ENCODE data around the gene CAPRIN1.

DNA sequence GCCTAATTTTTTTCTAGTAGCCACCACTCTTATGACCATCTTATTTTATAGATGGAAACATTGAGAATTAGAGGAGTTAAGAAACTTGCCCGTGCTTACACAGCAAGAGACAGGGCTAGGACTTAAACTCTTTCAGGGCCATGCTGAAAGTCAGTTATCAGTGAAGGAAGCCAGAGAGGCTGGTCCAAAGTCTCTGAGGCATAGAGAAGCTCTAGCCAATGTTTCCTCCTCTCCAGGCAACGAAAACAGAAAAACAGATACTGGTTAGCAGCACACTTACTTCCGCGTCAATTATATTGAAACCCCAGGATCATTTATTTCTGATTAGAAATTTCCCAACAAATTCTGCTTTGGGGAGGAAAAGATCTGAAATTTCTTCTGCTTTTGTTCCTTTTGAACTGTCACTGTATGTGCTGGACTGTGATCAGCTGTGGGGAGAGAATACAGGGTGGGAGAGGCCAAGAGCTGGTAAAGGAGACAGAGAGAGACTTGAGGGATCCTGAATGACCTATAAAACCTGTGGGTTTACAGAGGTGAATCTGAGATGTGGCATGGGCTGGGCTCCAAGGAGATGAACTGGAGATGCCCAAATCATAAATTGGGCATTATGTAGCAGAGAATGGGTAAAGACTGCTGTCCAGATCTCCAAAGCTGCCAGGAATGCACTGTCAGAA lies 37.5 kb upstream of the CAPRIN1 start:
- TF ChIP-seq, protein P1, sequence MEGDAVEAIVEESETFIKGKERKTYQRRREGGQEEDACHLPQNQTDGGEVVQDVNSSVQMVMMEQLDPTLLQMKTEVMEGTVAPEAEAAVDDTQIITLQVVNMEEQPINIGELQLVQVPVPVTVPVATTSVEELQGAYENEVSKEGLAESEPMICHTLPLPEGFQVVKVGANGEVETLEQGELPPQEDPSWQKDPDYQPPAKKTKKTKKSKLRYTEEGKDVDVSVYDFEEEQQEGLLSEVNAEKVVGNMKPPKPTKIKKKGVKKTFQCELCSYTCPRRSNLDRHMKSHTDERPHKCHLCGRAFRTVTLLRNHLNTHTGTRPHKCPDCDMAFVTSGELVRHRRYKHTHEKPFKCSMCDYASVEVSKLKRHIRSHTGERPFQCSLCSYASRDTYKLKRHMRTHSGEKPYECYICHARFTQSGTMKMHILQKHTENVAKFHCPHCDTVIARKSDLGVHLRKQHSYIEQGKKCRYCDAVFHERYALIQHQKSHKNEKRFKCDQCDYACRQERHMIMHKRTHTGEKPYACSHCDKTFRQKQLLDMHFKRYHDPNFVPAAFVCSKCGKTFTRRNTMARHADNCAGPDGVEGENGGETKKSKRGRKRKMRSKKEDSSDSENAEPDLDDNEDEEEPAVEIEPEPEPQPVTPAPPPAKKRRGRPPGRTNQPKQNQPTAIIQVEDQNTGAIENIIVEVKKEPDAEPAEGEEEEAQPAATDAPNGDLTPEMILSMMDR (conservative IDR thresholded peaks at IDR 0.05; ENCODE audit: low read depth, low read length): no peak
- TF ChIP-seq EZH2 (IDR thresholded peaks at IDR 0.05; ENCODE audit: low read length, unreplicated experiment): no peak
- no peak for TF ChIP-seq EZH2phosphoT487 (IDR thresholded peaks at IDR 0.05; ENCODE audit: borderline replicate concordance, low read length)
